Measurements from ENCODE around the gene GREM1. TPM values are rescaled to one million over a fixed set of nuclear protein-coding genes. Genes with fewer than 3 reads are reported as not detected.

GREM1 gene
- 36.3 and 36.6 TPM in 2 replicates for total RNA-seq (2014; rRNA removed; shearing (Covaris generic))

DNA sequence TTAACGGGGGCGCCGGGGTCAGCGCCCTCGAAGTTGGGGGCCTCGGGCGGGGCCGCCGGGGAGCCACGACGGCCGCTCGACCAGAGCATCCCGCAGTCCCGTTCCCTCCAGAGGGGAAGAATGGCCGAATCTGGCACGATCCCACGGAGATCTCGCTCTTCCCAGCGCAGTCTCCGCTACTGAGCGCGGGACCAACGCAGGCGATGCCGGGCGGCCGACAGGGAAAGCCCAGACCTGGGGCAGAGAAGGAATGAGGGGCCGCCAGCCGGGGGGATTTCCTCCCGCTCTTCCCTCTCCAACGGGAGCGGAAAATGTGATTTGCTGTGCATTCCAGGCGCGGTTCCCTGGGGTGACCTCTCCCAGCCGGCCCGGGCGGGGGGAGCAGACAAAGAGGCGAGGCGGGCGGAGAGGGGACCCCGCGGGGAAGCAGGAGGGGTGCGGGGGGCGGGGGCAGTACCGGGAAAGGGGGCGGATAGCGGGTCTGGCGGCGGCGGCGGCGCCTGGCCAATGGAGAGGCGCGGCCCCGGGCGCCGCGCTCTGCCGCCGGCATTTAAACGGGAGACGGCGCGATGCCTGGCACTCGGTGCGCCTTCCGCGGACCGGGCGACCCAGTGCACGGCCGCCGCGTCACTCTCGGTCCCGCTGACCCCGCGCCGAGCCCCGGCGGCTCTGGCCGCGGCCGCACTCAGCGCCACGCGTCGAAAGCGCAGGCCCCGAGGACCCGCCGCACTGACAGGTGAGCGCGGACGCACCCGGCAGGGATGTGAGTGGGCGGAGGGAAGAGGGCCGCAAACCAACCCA, at the start of gene GREM1:
TSS of gene GREM1 (plus strand) at position 579 of the 801 bp plus-strand sequence. CDS start 12,687 bp downstream, outside the sequence.
- peak within 1 kb of the TSS; percentile 77 for H3K4me3 ChIP-seq
- no peaks in the 10 kb centered on the region for H3K27me3 ChIP-seq
- H3K9me3 ChIP-seq (replicated peaks), result no peaks in the 10 kb centered on the region
- peak; percentile 78 to 85 for DNase-seq
- H3K27ac ChIP-seq, result peak within 1 kb of the TSS; percentile 97
- peaks cover 4% of the 10 kb centered on the region; the same call in 1 of the 2 replicates for H3K36me3 ChIP-seq
- peaks cover 15% of the 10 kb centered on the region for H3K4me1 ChIP-seq

DNA sequence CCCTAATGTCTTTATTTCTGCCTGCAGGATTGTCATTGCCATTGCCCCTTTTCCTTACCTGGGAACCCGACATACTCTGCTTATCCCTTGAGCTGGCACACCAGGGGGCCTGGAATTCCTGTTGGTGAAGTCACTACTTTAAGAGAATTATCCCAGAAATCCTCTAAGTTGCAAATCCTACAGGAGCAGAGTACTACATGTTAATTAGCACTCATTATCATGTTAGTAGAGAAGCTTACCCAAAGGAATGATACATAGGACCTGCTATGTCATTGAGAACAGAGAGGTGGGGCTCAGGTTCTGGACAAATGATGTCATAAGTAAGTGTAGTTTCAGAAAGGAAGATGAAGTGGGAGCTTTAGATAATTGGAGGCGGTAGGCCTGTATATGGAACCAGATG, 48.9 kb upstream of the GREM1 start:
- Histone ChIP-seq H3K36me3 (no peaks in the 10 kb centered on the region), H3K27me3 (no peaks in the 10 kb centered on the region)

GRCh38 chr15:32669896-32670611, 47.8 kb upstream of the GREM1 start:
- DNase-seq, result peak; percentile 73 to 87
- no peaks in the 10 kb centered on the region for H3K36me3 ChIP-seq
- H3K27ac ChIP-seq, result peak overlapping the region; percentile 23
- H3K4me1 ChIP-seq, result peaks cover 16% of the 10 kb centered on the region
- no peaks in the 10 kb centered on the region for H3K27me3 ChIP-seq
- H3K4me3 ChIP-seq, result no peak overlapping the region
- H3K9me3 ChIP-seq (replicated peaks), result 0 out of 2 replicates have a peak, but pooled peaks cover 2% of the 10 kb centered on the region

More for the DNA sequence above, 48.9 kb upstream of the GREM1 start:
- DNase-seq, result no peak
- H3K27ac ChIP-seq, result no peak overlapping the region
- H3K4me1 ChIP-seq, result peaks cover 16% of the 10 kb centered on the region
- H3K9me3 ChIP-seq (replicated peaks), result 0 out of 2 replicates have a peak, but pooled peaks cover 2% of the 10 kb centered on the region
- H3K4me3 ChIP-seq, result no peak overlapping the region

GRCh38 chr15:32670623-32671022, 47.2 kb upstream of the GREM1 start:
- H3K4me1 ChIP-seq, result peaks cover 17% of the 10 kb centered on the region
- H3K36me3 ChIP-seq, result no peaks in the 10 kb centered on the region
- no peak overlapping the region for H3K4me3 ChIP-seq
- no peaks in the 10 kb centered on the region for H3K27me3 ChIP-seq
- H3K9me3 ChIP-seq (replicated peaks), result 0 out of 2 replicates have a peak, but pooled peaks cover 2% of the 10 kb centered on the region
- H3K27ac ChIP-seq, result peak overlapping the region; percentile 23
- DNase-seq, result no peak

GRCh38 chr15:32671339-32672325, 46.2 kb upstream of the GREM1 start:
- peaks cover 27% of the 10 kb centered on the region for H3K4me1 ChIP-seq
- H3K36me3 ChIP-seq, result no peaks in the 10 kb centered on the region
- H3K27ac ChIP-seq, result no peak overlapping the region
- no peak overlapping the region for H3K4me3 ChIP-seq
- no peak for DNase-seq
- no peaks in the 10 kb centered on the region for H3K27me3 ChIP-seq
- H3K9me3 ChIP-seq (replicated peaks), result 0 out of 2 replicates have a peak, but pooled peaks cover 2% of the 10 kb centered on the region

DNA sequence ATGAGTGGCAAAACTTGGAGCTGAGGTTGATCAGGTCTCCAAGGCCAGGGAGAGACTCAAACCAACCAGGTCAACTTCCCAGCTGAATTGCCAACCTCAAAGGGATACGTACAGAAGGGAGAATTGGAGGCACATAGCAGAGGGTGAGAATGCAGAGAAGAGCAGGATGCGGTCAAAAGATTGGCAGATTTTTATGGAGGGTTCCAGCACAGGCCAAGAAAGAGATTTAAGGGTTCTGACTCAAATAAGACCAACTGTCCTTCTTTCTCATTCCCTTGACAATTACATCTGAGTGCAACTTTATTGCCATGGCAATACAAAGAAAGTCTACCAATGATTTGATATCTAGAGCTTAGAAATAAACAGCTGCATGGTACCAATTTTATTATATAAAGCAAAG, 43.1 kb upstream of the GREM1 start:
- peaks cover 30% of the 10 kb centered on the region for H3K4me1 ChIP-seq
- H3K36me3 ChIP-seq, result no peaks in the 10 kb centered on the region
- no peak overlapping the region for H3K4me3 ChIP-seq
- H3K9me3 ChIP-seq (replicated peaks), result no peaks in the 10 kb centered on the region
- no peak for DNase-seq
- H3K27ac ChIP-seq, result no peak overlapping the region
- no peaks in the 10 kb centered on the region for H3K27me3 ChIP-seq

DNA sequence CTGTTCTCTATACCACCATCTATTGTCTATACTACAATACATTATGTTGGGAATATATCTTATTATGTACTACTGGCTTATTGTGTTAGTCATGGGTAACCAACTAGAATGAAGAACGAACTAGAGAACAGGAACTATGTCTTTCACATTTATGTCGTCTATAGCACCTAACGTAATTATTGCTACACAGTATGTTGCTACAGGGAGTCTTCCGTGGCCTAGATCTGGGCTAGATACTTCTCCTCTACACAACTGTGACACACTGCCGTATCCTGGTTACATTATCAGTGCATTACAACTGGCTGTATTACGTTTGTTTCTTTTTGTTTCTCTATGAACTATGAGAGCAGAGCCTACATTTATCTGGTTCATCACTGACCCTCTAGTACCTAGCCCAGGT, 42.3 kb upstream of the GREM1 start:
- no peak for DNase-seq
- Histone ChIP-seq H3K9me3 (replicated peaks) (no peaks in the 10 kb centered on the region), H3K27me3 (no peaks in the 10 kb centered on the region), H3K4me3 (no peak overlapping the region), H3K4me1 (peaks cover 23% of the 10 kb centered on the region), H3K27ac (no peak overlapping the region), H3K36me3 (no peaks in the 10 kb centered on the region)

GRCh38 chr15:32676169-32676568, 41.6 kb upstream of the GREM1 start:
- no peaks in the 10 kb centered on the region; the same call in 1 of the 2 replicates for H3K9me3 ChIP-seq (replicated peaks)
- no peak overlapping the region for H3K27ac ChIP-seq
- no peaks in the 10 kb centered on the region for H3K27me3 ChIP-seq
- DNase-seq, result peak in 1 of 2 experiments; percentile 42
- H3K4me3 ChIP-seq, result no peak overlapping the region
- peaks cover 19% of the 10 kb centered on the region for H3K4me1 ChIP-seq
- H3K36me3 ChIP-seq, result no peaks in the 10 kb centered on the region

GRCh38 chr15:32677238-32677750, 40.5 kb upstream of the GREM1 start:
- Histone ChIP-seq H3K4me1 (peaks cover 19% of the 10 kb centered on the region), H3K4me3 (no peak overlapping the region), H3K9me3 (replicated peaks) (no peaks in the 10 kb centered on the region; the same call in 1 of the 2 replicates), H3K27me3 (no peaks in the 10 kb centered on the region), H3K27ac (no peak overlapping the region), H3K36me3 (no peaks in the 10 kb centered on the region)
- peak in 1 of 2 experiments; percentile 53 for DNase-seq

GRCh38 chr15:32679298-32679690, 38.5 kb upstream of the GREM1 start:
- H3K27me3 ChIP-seq, result no peaks in the 10 kb centered on the region
- DNase-seq, result no peak
- no peak overlapping the region for H3K27ac ChIP-seq
- no peaks in the 10 kb centered on the region; the same call in 1 of the 2 replicates for H3K9me3 ChIP-seq (replicated peaks)
- no peak overlapping the region for H3K4me3 ChIP-seq
- no peaks in the 10 kb centered on the region for H3K36me3 ChIP-seq
- peaks cover 19% of the 10 kb centered on the region for H3K4me1 ChIP-seq

DNA sequence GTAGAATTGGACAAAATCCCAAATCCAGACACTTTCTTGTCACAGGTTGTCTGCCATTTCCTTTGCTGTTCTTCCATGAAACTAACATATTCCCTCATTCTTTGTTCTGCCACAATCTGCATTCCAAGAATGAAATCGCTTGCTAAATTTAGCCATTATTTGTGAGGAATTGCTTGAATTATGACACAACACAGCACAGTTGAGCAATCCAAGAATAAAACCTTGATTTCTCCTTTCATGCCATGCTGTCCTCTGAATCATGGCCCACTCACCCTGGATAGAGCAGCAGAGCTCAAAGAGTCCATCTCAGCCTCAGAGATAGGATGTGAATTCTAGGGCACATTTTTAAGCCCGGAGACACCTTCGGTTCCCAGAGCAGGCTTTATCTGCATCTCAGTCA, 35.2 kb upstream of the GREM1 start:
- Histone ChIP-seq H3K27ac (no peak overlapping the region), H3K9me3 (replicated peaks) (no peaks in the 10 kb centered on the region; the same call in 1 of the 2 replicates), H3K27me3 (no peaks in the 10 kb centered on the region), H3K4me1 (no peaks in the 10 kb centered on the region; the same call in 1 of the 2 replicates), H3K4me3 (no peak overlapping the region), H3K36me3 (no peaks in the 10 kb centered on the region)
- DNase-seq, result no peak

GRCh38 chr15:32682977-32683630, 34.7 kb upstream of the GREM1 start:
- Histone ChIP-seq H3K4me1 (no peaks in the 10 kb centered on the region), H3K4me3 (no peak overlapping the region), H3K36me3 (no peaks in the 10 kb centered on the region), H3K27ac (no peak overlapping the region), H3K9me3 (replicated peaks) (no peaks in the 10 kb centered on the region; the same call in 1 of the 2 replicates), H3K27me3 (no peaks in the 10 kb centered on the region)
- no peak for DNase-seq

GRCh38 chr15:32683906-32684584, 33.8 kb upstream of the GREM1 start:
- no peak for DNase-seq
- H3K27ac ChIP-seq, result no peak overlapping the region
- no peaks in the 10 kb centered on the region for H3K4me1 ChIP-seq

More at GRCh38 chr15:32683906-32684584, 33.8 kb upstream of the GREM1 start:
- H3K4me3 ChIP-seq, result no peak overlapping the region
- H3K9me3 ChIP-seq (replicated peaks), result no peaks in the 10 kb centered on the region; the same call in 1 of the 2 replicates
- no peaks in the 10 kb centered on the region for H3K27me3 ChIP-seq
- no peaks in the 10 kb centered on the region for H3K36me3 ChIP-seq

Measured in SJCRH30 (cell line).